Activated T-cell treated with anti-CD3 and anti-CD28 coated beads for 1 hour (primary cell): ENCODE data around the gene CLEC18A.
"Not testable (repeated sequence)": the region's sequence is repeated elsewhere in the genome, so short reads cannot be mapped to it uniquely, and the experiment has no call there.

Experiments
- DNase-seq: peaks from one replicate; pipeline ENCODE4 v3.0.0-alpha.2; 2020; ENCODE audit warnings: low read depth

The CLEC18A gene

DNA sequence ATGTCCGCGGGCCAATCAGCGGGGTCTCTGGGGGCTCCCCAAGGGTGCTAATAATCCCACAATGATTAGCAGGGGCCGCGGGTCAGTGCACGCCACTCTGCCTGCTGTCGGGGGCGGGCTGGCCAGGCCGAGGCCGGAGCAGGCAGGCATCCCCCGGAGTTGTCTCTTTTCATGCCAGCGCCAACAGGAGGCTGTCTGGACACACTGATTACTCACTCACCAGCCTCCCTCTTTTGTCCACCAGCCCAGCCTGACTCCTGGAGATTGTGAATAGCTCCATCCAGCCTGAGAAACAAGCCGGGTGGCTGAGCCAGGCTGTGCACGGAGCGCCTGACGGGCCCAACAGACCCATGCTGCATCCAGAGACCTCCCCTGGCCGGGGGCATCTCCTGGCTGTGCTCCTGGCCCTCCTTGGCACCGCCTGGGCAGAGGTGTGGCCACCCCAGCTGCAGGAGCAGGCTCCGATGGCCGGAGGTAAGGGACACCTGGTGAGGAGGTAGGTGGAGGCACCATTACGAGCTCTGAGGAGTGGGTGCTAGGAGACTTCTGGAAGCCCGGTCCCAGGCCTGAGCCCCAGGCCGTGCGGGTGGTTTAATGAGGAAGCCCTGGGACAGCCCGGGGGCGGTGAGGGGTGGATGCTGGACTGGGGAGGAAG is at the start of gene CLEC18A:
TSS of gene CLEC18A (plus strand) at position 318 of the 655 bp plus-strand sequence. CDS start at position 351, 33 bp downstream.
- DNase-seq = not testable (repeated sequence)

DNA sequence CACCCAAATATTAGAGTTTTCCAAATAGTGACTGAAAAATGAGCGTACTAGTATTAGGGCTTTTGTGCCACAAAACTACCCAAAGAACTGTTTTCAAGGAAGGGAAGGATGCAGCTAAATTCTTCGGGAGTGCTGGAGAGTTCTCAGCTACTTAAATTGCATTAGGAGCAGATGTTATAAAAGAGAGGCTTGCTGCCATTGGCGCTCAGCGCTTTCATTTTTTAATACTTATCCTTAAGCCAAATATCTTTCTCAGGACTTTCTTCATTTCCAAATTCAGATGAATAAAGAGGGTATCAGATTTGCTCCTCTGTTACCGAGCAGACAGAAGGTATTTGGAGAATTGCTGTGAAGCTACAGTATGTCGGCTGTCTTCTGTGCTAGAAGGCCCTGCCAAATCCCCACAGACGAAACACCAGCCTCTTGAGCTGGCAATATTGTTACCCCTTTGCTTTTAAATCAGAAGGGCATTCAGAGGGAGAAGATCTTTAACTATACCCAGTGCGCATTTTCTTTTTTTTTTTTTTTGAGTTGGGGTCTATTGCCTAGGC is 47.2 kb upstream of the CLEC18A start:
- DNase-seq = no peak

GRCh38 chr16:69904495-69905170 is 46.5 kb upstream of the CLEC18A start:
- DNase-seq = no peak

DNA sequence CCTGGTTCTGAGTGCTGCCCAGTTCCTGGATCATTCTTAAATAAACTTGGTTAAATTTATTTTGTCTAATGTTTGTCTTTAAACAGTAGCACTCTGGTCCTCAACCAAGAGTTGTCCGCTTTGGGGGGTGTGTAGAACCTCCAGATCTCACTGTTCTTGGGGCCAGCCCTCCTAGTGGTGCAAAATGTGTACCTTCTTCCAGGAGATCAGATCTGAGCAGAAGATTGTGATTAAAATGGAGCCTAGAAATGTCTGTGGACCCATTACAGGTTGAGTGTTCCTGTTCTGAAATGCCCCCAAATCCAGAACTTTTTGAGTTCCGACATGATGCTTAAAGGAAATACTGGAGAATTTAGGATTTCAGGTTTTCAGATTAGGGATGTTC is 46.0 kb upstream of the CLEC18A start:
- DNase-seq = no peak

- DNase-seq = no peak
Observed at GRCh38 chr16:69906838-69907401, 44.2 kb upstream of the CLEC18A start.

- DNase-seq = no peak
Observed at GRCh38 chr16:69909043-69909442, 42.1 kb upstream of the CLEC18A start.

DNA sequence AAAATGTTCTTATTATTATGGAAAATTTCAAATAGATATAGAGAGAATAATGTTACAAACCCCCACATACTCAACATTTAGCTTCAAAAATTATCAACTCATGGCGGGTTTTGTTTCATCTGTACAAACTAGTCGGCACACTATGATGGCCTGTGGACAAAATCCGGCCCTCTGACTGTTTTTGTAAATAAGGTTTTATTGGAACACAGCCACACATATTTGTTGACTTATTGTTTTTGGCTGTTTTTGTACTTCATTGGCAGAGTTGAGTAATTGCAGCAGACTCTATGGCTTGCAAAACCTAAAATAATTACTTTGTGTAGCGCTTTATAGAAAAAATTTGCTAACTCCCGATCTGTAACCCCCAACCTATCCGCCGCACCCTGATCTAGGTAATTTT is 41.4 kb upstream of the CLEC18A start:
- no peak for DNase-seq

GRCh38 chr16:69910964-69911363 is 40.2 kb upstream of the CLEC18A start:
- DNase-seq = no peak

- DNase-seq = no peak
Observed at GRCh38 chr16:69916462-69916861, 34.7 kb upstream of the CLEC18A start.

DNA sequence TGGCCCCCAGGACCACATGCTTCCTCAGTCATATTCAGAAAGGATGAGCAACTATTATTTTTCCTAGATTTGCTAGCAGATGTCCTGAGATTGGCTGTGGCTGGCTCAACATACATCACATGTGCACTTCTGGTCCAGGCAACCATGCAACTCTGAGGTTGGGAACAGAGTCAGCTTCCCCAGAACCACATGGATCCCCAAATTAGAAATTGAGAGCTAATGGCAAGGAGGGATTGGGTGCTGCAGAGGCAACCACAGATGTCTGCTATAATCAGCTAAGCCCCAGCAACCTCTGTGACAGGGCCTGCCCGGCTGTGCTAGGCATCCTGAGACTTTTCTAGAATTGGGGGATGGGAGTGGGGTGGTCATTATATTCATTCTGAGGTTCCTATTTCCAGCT is 33.8 kb upstream of the CLEC18A start:
- no peak for DNase-seq

DNA sequence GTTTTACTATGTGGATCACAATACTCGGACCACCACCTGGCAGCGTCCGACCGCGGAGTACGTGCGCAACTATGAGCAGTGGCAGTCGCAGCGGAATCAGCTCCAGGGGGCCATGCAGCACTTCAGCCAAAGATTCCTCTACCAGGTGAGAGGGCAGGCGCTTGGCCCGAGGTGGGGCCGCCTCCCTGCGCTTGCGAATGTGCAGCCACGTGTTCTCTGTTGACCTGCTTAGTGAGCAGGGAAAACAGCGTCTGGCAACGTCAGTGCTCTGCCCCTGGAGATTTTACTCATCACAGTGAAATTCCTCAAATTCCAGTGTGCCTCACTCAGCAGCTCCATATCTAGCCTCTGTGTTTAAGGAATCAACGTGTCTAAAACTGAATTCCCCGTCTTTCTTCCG is 33.4 kb upstream of the CLEC18A start:
- DNase-seq = no peak

DNA sequence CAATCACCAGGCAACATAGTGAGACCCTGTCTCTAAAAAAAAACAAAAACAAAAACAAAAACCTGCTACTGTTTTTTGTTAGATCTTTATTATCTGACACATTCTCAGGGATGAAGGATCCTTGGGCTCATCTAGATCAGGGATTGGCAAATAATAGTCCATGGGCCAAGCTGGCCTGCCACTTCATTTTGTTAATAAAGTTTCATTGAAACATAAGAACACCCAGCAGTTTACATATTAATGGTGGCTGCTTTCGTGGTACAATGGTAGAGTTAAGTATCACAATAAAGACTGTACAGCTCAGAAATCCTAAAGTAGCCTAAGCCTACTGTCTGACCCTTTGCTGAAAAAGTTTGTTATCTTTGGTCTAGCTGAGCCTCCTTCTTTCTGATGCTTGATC is 32.9 kb upstream of the CLEC18A start:
- no peak for DNase-seq

- no peak for DNase-seq
Observed at GRCh38 chr16:69921127-69921526, 30.0 kb upstream of the CLEC18A start.

DNA sequence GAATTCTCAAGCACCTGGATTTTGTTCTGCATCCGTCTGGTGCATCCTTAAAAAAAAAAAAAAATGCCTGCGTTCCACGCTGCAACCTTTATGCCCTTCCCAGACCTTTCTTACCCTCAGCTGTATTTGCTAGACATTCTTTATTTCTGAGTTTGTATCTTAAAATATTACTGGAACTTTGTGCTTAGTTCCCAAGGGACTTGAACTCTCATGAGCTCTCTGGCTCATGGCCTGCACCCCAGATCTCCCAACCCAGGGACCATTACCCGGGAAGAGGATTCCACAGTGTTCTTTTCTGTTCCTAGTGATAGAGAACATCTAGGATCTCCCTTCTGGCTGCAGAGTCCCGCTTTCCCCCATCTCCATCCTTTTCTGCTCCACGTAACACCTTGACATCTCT is 28.9 kb upstream of the CLEC18A start:
- DNase-seq = no peak

DNA sequence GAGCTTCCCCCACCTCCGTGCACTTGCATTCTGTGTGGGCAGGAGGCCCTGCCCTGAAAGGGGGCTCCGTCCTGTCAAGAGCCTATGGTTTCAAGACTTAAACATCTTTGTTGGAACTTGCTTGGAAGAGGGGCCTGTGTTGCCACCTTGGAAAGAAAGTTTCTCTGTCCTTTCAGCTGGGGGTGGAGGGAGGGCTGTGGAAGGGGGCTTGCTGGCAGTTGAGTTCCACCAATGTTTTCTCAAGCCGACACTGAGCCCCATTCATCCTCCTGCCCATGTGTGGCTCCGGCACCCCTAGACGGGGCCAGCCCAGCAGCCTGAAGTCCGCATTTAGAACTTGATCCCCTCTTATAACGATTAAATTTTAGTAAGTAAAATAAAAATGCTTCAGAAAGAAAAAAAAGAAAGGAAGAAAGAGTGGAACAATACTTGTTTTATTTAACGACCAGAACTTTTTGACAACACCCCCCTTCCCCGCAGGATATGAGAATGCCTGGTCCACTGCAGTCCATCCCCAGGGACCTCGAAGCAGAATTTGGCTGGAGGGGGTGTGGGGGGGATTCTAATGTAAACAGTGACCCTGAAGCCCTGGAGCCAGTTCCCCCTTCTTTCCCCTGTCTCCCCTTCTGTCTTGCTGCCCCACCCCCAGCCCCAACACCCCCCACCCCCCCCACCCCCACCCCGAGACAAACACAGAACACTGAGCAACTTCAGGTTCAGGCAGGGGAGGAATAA is 26.9 kb upstream of the CLEC18A start:
- DNase-seq = no peak

DNA sequence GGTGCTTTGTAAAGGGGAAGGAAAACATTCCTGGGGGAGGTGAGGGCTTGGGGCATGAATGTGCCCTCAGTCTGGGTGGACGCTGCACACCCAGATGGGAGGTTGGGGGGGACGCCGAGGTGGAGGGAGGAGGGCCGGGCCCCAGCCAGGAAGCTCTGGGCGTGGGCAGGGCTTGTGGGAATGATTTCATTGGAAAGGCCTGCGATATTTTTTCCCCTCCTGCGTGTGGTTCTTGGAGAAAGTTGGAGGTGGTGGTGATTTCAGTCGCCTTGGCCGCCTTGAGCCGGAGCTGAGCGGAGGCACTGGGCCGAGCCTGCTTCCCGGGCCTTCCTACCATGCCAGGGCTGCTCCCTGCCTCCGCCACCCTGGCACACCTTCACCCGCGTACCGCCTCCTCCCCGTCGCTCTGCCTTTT is 26.4 kb upstream of the CLEC18A start:
- DNase-seq = no peak

DNA sequence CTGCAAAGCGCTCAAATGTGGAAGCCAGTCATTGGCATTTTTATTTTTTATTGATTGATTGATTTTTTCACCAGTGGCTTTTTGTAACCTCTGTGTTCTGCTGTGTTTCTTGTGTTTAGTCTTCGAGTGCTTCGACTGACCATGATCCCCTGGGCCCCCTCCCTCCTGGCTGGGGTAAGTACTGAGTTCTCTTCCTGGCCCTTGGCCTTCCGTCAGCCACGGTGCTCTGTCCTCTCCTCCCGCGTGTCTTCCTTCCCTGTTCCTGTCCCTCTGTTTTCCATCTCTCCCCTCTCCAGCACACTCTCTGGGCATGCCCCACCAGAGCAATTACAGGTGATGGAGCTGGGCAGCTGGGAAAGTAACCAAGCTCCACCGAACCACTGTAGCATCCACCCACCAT is 25.8 kb upstream of the CLEC18A start:
- no peak for DNase-seq

DNA sequence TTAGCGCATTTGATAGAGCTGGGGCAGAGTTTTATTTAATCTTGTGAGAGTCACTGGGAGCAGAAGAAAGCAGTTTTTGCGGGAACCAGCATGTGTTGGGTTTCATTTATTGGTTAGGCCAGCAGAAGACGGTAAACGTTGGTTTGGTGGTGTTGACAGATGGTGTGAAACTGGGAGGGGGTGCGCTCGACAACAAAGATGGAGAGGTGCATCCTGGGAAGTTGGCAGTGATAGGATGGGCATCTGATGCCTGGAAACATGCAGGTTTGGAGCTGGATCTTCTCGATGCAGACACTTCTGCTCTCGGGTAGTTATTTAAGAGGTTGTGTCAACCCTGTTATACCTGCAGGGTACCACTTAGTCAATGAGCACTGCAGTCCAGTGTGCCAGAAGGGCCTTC is 24.9 kb upstream of the CLEC18A start:
- DNase-seq = no peak

GRCh38 chr16:69927056-69927757 is 23.9 kb upstream of the CLEC18A start:
- no peak for DNase-seq

- DNase-seq = no peak
Observed at GRCh38 chr16:69928856-69929400, 22.2 kb upstream of the CLEC18A start.

DNA sequence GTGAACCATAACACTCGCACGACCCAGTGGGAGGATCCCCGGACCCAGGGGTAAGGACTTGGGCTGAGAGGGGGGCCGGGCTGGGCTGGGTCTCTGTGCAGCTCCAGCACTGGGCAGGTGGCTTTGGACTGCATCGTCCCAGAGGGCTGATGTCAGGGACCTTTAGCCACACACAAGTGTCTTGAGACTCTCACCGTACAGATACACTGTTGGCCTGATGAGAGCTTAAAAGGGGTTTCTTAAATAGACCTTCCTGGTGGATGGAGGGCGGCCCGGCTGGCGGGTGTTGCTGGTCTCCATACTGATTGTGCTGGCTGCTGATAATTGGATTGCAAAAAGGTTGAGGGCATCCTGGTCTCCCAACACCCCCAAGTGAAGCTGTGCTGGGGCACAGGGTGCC is 21.7 kb upstream of the CLEC18A start:
- no peak for DNase-seq
